ENCODE measurements around the gene TEX48.

Gene TEX48

GRCh38 chr9:114666851-114667250 lies 15.1 kb downstream of the TEX48 start:
- DNase-seq (ENCODE audit: low spot score) = no peak

- DNase-seq (ENCODE audit: low spot score) = no peak
Measured at GRCh38 chr9:114666401-114666800, 15.6 kb downstream of the TEX48 start.

GRCh38 chr9:114664181-114664580 lies 17.8 kb downstream of the TEX48 start:
- no peak for DNase-seq (ENCODE audit: low spot score)

GRCh38 chr9:114662081-114662989 lies 19.7 kb downstream of the TEX48 start:
- peak; percentile 83 for DNase-seq (ENCODE audit: low spot score)

GRCh38 chr9:114657705-114658104 lies 24.3 kb downstream of the TEX48 start, which contains the start of gene TEX53:
Gene TEX53, minus strand, starts transcription at chr9:114657805. Its CDS starts 31 bp downstream, at chr9:114657774.
- DNase-seq (ENCODE audit: low spot score) = no peak

GRCh38 chr9:114656301-114656700 lies 25.7 kb downstream of the TEX48 start:
- DNase-seq (ENCODE audit: low spot score) = no peak

GRCh38 chr9:114655689-114656088 lies 26.3 kb downstream of the TEX48 start:
- no peak for DNase-seq (ENCODE audit: low spot score)

GRCh38 chr9:114653556-114654159 lies 28.3 kb downstream of the TEX48 start:
- DNase-seq (ENCODE audit: low spot score) = peak; percentile 80

- DNase-seq (ENCODE audit: low spot score) = no peak
Measured at GRCh38 chr9:114652776-114653555, 29.0 kb downstream of the TEX48 start.

- no peak for DNase-seq (ENCODE audit: low spot score)
Measured at GRCh38 chr9:114643896-114644295, 38.1 kb downstream of the TEX48 start.

GRCh38 chr9:114643001-114643400 lies 39.0 kb downstream of the TEX48 start:
- DNase-seq (ENCODE audit: low spot score) = no peak

- DNase-seq (ENCODE audit: low spot score) = no peak
Measured at GRCh38 chr9:114641967-114642366, 40.0 kb downstream of the TEX48 start.

GRCh38 chr9:114638404-114638803 lies 43.6 kb downstream of the TEX48 start:
- no peak for DNase-seq (ENCODE audit: low spot score)

GRCh38 chr9:114634387-114634786 lies 47.6 kb downstream of the TEX48 start:
- no peak for DNase-seq (ENCODE audit: low spot score)

GRCh38 chr9:114633438-114634089 lies 48.4 kb downstream of the TEX48 start:
- no peak for DNase-seq (ENCODE audit: low spot score)

- no peak for DNase-seq (ENCODE audit: low spot score)
Measured at GRCh38 chr9:114631166-114631565, 50.8 kb downstream of the TEX48 start.

GRCh38 chr9:114629563-114630090 lies 52.4 kb downstream of the TEX48 start:
- DNase-seq (ENCODE audit: low spot score) = no peak

GRCh38 chr9:114627553-114627952 lies 54.4 kb downstream of the TEX48 start:
- no peak for DNase-seq (ENCODE audit: low spot score)

- no peak for DNase-seq (ENCODE audit: low spot score)
Measured at GRCh38 chr9:114626415-114627020, 55.5 kb downstream of the TEX48 start.

- no peak for DNase-seq (ENCODE audit: low spot score)
Measured at GRCh38 chr9:114624677-114625076, 57.3 kb downstream of the TEX48 start.

GRCh38 chr9:114621975-114622609 lies 59.9 kb downstream of the TEX48 start:
- DNase-seq (ENCODE audit: low spot score) = no peak

Measured in D341Med (cell line).